Islet precursor cell (in vitro differentiated cells): ENCODE data around the gene MAML1.
A peak's percentile ranks its signal among the peaks of the same experiment; 100 is the strongest.

Source experiments
- DNase-seq: peaks from one replicate; pipeline ENCODE4 v3.0.0-alpha.2; 2018

Gene MAML1

DNA sequence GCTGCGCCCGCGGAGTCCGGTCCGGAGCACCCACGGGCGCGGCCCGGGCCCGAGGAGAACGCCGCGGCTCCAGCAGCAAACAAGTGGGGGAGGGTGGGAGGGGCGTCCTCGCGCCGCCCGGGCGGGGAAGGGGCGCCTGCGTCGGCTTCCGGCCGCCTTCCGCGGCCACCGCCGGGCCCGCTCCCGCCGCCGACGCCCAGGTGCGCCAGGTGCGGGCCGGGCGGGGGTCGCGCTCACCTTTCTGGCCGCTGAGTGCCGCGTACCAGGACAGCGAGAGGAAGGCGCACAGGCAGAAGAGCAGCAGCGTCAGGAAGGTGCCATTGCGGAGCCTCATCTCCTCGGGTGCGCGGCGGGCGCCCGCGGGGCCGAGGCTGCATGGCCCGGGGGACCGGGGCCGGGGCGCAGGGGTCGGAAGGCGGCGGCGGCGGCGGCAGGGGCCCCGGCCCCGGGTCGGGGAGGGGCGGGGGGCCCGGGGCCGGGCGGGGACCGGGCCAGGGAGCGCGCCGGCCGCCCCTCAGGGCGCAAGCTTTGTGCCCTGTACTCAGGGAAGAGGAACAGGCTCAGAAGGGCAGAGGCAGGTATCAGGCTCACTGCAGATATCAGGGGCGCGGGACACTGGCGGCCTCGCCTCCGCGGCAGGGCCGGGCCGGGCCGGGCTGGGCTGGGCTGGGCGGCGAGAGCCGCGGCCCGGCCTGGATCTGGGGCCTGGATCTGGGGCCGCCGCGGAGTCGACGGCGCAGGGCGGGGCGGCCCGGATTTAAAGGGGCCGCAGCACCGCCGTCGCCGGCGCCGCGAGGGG, 73.8 kb downstream of the MAML1 start, which contains the start of gene MGAT4B:
Gene MGAT4B (minus strand): TSS at position 617 of the 799 bp plus-strand sequence. CDS start 283 bp downstream, at position 334.
- DNase-seq = peak; percentile 72

DNA sequence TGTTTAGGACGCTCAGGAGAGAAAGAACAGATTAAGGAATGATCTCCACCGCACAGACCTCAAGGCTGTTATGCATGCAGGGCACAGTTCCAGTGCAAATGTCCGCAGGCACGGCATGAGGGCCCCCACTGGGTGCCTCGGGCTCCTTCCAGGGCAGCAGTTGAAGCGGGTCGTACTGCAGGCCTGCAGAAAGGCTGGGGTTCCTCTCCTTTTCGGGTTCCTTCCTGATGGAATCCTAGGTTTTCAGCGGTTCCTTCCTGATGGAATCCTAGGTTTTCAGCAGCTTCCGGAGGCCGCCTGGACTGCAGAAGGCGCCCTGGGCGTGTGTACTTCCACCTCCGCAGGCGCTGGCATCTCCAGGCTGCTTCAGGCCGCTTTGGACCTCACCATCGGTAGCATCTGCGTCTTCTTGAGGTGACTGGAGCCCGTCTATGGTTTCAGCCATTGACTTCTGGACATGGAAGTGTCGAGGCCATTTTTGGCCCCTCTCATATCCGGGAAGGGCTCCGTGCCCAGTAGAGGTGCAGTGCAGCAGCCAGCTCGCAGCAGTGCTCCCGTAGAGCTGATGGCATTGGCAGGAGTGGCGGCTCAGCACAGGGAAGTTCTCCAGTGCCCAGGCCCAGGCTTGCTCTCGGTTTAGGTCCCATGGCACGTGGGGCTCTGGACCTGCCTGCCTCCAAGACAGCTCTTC, 79.7 kb downstream of the MAML1 start:
- DNase-seq = no peak

GRCh38 chr5:179812997-179813607, 80.5 kb downstream of the MAML1 start:
- no peak for DNase-seq

DNA sequence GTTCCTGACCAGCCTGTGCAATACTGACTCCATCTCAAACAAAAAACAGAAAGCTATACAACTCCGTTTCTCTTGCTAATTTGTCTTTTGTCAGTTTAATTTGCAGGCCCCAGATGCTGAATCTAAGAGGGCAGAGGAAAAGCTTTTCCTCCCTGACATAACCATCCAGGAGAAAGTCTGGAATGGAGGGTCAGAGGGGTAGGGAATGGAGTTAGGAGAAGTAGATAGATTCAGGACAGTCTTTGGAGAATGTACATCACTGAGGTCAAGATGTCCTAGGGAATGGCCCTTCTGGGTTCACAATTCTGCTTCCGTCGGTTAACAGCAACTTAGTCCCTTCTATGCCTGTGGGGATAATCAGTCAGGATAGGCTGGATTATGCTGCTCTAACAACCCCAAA, 81.5 kb downstream of the MAML1 start:
- no peak for DNase-seq

- no peak for DNase-seq
Observed at GRCh38 chr5:179815491-179816249, 83.0 kb downstream of the MAML1 start.

DNA sequence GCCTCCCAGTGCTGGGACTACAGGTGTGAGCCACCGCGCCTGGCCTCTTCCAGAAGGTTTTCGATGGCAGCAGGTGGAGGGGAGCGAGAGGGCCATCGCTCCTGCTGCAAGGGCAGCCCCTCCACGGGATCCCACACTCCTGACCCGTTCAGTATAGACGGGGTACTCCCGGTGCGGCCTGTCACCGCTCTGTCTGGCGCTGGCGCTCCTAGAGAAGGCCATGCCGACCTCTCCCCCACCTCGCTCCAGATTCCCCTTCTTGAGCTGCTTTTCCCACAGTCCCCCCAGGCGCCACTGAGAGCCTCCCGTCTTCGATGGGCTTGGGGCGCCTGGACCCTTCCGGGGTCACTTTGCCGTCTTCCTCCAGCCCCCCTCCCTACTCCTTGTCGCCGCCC, 83.8 kb downstream of the MAML1 start:
- no peak for DNase-seq

DNA sequence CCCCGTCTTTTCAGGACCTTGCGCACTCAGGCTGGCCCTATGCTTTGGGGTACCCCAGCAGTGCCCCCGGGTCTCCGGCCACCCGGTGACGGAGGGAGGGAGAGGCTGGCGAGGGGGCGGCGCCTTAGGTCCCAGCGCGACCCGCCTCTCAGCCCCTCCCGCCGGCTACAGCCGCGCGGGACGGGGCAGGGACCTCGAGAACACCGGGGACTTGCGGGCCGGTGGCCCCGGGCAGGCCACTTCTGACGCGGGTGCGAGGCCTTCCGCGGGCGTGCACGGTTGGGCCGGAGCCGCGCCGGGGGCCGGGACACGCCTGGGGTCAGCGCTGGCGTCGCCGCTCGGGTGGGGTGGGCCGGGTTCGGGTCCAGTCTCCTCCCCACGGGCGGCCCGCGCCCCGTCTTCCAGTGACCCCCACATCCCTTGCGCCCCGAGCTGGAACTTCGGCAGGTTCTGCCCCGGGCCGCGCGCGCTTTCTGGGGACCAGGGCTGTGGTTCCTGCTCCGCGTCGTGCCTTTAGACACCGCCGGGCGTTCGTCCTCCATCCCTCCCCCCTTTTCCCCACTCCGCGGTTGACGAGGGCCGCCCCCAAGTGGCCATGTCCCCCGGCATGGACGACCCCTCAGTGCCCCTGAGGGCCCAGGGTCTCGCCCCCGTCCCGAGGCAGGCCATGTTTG, 84.3 kb downstream of the MAML1 start:
- DNase-seq = no peak

DNA sequence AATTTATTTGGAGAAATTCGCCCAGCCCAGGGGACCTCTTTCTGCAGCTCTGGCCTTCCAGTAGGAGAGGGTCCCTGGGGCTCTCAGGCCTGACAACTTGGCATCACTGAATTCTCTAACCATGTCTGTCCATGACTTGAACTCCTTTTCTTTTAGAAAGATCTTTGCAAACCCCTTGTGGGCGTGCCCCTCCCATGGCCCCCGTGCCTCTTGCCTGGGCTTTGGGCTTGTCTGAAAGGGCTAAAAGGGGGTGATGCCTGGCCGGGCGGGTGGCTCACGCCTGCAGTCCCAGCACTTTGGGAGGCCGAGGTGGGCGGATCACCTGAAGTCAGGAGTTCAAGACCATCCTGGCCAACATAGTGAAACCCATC, 84.8 kb downstream of the MAML1 start:
- DNase-seq = no peak

- no peak for DNase-seq
Observed at GRCh38 chr5:179817890-179818745, 85.5 kb downstream of the MAML1 start.

- peak; percentile 96 for DNase-seq
Observed at GRCh38 chr5:179818746-179819295, 86.2 kb downstream of the MAML1 start.

DNA sequence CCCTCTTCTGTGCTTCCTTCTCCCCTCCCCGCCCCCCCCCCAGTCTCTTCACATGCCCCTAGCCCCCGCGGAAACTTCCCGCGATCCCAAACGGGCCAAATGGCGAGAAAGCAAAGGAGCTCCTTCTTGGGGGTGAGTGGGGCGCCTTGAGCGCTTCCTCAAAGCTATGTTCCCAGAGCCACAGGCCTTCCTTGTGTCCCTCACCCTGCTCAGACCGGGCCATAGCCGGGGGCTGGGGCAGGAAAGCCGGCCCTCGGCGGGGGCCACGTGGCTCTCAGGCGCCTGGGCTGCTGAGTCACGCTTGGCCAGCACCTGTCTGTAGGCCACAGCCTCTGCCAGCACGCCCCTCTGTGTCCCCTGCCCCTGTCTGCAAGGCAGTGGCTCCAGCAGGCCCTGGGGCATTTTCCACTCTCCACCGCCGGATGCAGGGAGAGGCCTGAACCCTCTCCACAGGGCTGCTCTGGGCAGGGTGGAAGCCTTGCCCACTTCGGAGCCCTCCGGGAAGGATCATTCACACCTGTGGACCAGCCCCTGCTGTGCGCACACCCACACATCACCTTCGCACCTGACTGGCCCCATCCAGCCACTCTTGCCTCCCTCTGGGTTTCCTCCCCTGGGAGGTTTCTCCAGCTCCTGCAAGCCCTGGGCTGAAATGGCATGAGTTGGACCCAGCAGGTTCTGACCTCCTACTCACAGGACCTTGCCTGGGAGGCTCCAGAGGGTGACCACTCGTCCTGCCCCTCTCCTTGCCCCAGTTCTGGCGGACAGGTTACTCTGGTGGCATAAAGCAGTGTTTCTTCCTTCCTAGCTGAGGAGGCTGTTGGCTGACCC, 86.9 kb downstream of the MAML1 start:
- DNase-seq = peak; percentile 98

- no peak for DNase-seq
Observed at GRCh38 chr5:179820127-179820482, 87.5 kb downstream of the MAML1 start.

DNA sequence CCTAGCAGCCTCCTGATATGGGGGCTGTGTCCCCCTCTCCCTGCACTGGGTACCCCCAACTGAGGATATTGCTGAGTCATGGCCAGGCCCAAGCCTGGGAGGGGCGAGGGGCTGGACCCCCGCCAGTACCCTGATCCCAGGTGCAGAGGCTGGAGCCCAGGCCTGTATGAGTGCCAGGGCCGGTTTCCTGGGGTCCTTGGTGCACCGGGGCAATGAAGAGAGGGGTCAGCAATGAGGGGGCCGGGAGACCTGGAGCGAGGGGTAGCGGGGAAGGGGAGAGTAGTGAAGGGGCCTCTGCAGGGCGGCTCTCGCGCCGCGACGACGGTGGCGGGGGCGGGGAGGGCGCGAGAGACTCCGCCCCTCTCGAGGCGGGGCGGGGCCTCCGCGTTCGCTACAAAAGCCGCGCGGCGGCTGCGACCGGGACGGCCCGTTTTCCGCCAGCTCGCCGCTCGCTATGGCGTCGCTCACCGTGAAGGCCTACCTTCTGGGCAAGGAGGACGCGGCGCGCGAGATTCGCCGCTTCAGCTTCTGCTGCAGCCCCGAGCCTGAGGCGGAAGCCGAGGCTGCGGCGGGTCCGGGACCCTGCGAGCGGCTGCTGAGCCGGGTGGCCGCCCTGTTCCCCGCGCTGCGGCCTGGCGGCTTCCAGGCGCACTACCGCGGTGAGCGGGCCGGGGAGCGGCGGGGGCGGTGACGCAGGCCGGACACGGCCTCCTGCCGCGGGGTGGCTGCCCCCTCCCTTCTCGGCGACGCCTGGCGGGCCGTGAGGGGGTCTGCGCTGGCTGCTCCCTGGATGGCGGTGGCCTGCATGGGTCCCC, 88.1 kb downstream of the MAML1 start, which contains the start of gene SQSTM1:
Gene SQSTM1 (plus strand): TSS at position 423 of the 815 bp plus-strand sequence. CDS start 32 bp downstream, at position 455.
- peak; percentile 83 for DNase-seq

- peak; percentile 94 for DNase-seq
Observed at GRCh38 chr5:179821298-179822058, 88.9 kb downstream of the MAML1 start.

- no peak for DNase-seq
Observed at GRCh38 chr5:179822059-179822432, 89.4 kb downstream of the MAML1 start.

- DNase-seq = no peak
Observed at GRCh38 chr5:179822444-179822990, 89.9 kb downstream of the MAML1 start.

GRCh38 chr5:179823937-179824744, 91.5 kb downstream of the MAML1 start:
- DNase-seq = no peak
